Measurements from ENCODE around the gene TTC33.
"Not testable (repeated sequence)": the region's sequence is repeated elsewhere in the genome, so short reads cannot be mapped to it uniquely, and the experiment has no call there.

Gene TTC33

DNA sequence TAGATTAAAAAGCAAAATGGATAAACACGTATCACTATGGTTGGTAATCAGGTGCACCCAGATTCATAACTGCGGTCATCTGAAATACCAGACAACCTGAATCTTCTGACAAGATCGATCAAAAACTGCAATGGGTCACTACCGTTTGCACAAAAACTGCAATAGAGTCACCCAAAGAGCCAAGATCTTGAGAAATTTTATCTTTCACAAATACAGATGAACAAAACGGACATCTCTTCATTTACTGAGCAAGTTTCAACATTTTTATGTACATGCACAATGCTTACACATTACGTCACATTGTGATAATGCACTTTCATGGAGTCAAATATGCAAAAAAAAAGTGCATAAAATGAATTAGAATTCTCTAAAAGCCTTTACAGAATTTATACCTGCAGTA is 23.8 kb upstream of the TTC33 start:
- no peak for DNase-seq

DNA sequence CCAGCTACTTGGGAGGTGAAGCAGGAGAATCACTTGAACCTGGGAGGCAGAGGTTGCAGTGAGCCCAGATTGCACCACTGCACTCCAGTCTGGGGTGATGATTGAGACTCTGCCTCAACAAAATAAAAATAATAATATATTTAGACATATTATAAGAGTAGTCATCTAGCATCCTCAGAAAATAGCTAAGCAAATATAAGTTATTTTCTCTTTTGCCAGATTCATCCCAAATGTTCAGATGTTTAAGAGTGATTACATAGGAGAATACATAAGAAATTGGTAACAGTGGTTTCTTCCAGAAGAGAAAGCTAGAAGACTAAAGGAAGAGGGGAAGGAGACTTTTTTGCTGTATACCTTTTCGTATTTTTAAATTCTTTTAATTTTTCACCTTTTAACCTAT is 22.4 kb upstream of the TTC33 start:
- DNase-seq: no peak

DNA sequence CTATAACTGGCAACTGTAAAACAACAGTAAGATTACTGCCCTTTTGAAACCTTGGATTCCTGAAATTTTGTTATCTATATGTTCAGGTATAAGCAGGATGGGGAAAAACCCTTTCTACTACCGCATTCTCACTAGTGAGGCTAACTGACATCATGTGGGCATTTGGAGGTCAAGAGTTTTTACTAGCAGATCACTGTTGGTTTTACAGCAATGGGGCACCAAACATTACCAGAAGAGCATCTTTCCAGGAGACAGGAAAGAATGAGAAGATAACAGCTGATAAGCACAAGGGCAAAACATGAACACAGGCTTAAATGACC is 20.9 kb upstream of the TTC33 start:
- no peak for DNase-seq

DNA sequence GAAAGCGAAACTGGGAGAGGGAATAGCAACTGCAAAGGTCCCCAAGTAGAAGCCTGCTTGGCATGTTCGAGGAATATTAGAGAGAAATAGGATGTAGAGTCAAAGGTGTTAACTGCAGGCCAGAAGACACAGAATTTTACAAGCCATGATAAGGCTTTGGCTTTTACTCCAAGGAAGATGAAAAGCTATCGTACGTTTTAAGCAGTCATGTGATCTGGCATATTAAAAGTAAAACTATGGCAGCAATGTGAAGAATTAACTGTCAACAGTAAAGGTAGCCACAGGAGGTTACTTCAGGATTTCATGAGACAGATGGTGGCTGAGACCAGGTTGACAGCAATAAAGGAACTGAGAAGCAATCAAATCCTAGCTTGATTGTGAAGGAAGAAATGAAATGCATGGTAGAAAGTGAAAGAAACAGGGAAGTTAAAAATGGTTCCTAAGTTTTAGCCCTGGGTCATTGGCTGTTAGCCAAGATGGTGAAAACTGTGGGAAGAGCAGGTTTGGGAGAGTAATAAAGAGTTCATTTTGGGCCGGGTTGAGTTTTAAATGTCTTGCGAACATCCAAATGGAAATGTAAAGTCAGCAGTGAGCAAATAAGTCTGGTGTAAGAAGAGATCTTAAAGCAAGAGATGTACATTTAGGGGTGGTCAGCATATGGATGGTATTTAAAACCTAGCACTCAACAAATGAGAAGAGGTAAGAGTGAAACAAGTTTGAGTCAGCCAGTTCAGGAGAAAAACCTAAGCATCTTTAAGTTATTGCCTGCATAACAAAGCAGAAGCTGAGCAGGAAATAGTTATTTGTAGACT is 20.3 kb upstream of the TTC33 start:
- DNase-seq: no peak

DNA sequence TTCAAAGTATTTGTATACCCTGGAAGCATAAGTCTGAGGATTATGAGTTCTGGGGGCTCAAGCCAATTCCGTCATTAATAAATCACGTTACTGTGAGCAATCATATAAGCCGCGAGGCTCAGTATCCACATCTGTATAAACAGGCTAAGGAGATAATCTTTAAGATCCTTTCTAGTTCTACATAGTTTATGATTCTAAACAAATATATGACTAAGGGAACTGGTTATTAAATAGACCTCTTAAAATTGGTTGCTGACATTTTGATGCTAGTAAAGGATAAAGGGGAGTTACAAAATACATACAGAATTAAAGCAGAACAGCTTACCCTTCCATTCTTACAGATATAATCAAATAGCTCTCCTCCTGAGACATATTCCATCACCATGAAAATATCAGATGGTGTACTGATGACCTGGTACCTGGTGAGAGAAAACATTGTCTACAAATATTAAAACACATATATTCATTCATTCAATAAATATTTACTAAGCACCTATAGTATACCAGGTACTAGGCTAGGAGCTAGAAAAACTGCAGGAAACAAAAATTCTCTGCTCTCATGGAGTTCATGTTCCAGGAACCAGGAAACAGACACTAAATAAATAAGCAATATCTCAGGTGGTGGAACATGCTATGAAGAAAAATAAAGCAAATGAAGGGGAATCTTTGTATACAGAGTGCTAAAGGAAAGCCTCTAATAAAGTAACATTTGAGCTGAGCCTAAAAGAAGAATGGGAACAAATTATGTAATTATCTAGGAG is 19.5 kb upstream of the TTC33 start:
- no peak for DNase-seq

DNA sequence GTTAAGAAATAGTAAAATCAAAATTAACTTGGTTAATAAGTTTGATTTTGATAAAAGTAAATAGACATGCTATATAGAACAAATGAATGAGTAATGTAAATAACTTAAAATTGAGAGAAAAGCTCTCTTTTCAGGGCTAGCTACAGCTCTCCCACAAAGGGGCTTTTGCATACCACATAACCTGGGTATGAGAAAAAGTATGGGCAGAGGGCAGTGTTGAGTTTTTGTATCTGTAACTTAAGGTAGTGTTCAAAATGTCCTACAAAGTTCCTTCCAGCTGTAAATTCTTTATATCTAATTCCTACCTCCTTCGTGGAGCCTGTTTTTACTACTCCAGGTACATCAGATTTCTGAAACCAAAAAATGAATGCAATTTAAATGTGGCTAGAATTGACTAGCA is 18.9 kb upstream of the TTC33 start:
- DNase-seq: no peak

DNA sequence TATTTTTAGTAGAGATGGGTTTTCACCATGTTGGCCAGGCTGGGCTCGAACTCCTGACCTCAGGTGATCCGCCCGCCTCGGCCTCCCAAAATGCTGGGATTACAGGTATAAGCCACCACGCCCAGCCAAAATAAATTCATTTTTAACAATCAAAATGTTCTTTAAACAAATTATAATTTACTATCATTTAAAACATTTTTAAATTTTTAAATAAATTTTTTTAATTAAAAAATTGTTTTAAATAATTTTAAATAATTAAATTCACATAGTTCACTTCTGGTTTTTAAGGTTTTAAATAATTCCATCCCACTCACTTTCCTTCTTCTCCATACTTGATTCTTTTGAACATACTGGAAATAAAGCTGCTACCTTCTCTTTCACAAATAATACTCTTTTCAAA is 15.0 kb upstream of the TTC33 start:
- no peak for DNase-seq

DNA sequence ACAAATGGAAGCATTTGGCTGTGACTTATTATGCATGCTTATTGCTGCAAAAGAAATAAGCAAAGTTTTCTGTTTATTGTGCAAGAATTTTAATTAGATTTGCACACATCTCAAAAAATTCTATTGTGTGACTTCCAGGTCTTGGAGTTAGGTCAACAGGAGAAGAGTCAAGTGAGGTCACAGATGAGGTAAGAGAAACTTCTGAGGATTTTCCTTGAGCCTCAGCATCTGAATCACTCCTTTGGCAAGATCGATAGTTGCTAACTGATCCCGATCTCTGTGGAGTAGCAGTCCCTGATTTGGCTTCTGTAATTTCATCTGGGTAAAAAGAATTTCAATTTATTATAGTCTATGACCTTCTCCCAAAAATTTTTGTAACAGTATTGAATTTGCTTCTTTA is 6.9 kb upstream of the TTC33 start:
- no peak for DNase-seq

DNA sequence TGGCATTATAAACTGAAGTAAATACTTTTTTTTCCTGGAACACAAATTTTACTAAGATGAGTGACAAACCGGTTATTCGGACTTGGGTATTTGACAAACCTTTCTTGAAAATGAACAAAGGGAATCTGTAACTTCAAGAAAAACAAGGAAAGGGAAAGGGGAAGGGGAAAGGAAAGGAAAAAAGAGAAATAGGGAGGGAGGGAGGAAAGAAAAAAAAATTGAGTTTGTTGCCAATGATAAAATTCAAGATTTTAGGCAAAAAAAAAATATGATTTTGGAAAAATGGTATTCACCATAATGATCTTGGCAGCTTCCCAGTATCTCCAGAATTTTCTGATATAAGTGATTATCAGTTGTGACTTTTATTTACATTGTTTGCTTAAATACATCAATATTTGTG is 1.6 kb upstream of the TTC33 start:
- no peak for DNase-seq

DNA sequence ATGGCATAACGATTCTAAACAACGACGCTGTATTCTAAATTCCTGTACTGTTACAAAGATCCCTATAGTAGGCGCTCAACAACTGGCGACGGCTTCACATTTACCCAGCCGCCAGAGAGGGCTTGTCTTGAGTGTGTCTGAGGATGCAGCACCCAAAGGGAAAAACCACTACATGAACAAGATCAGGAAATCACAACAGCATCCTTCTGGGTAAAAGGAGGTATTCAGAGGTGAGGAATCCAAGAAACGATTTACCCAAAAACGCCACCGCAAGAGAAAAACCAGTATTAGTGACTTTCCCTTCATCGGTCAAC is 711 bp downstream of the TTC33 start:
- DNase-seq: peak; percentile 44

DNA sequence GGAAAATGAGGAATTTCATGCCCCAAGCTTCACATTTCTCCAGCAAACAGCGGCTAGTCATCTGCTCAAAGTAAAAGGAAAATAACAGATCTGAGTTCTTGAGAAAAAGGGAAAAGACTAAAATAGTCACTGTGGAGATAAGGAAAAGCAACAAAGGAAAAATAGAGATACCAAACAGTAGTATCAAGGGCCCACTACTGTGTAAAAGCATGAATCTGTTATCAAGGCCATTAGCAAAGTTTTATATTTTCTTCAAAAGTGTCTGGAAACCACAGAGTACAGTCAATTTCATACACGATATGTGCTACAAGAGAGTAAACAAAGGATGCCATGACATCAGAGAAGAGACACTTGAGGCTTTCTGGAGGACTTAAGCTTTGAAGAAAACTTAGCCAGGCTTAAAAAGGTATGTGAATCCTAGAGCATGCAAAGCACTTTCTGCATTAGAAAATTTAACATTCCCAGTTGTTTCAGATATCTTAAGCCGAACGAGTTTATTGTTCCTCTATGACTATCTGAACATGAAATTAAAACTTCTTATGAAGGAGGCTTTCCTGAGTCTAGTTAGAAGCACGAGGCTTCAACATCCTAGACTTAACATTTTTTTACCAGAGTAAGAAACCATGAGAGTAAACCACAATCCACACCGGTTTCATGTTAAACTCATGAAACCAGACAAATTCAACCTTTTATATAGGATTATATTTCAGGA is 1.2 kb downstream of the TTC33 start:
- DNase-seq: no peak

DNA sequence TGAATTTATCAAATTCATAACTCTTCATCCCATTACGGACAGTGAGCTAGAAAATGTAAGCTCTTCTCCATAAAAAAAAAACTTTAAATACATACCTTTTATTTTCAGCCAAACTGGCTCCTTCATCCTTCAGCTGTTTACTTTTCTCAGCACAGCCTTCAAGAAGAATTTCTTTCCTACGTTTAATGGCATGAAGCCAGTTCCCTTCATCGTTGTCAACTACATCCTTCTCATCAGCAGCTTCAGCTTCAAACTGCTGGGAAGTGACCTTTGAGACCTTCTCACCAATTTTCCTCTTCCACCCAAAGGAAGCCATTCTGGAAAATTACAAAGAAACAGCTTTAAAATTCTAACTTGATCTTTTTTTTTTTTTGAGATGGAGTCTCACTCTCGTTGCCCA is 9.1 kb downstream of the TTC33 start:
- no peak for DNase-seq

DNA sequence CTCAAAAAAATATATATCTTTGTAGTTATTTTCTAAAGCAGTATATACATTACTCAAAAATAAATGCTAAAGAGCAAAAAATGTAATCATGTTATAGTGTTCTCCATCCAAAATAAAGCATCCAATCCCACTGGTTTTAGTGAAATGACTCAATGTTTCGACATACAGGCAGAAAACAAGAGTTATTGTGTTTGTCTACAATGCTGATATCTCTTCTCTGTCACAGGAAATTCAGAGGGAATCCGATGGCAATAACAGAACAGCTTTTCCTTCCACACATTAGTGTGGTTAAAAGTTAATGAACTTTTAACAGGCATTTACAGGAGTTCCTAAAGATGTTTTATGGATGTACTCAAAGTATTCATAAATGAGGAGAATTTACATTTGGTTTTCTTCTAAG is 12.0 kb downstream of the TTC33 start:
- DNase-seq: no peak

DNA sequence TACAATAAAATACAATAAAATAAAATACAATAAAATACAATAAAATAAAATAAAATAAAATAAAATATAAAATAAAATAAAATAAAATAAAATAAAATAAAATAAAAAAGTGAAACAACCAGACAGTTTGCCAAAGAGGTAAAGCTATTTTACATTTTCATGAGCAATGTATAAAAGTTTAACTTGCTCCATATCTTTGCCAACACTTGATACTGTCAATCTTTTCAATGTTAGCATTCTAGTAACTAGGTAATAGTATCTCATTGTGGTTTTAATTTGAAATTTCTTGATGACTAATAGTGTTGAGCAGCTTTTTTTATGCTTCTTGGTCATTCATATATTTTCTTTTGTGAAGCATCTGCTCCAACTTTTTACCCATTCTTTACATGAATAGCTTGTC is 17.3 kb downstream of the TTC33 start:
- no peak for DNase-seq

DNA sequence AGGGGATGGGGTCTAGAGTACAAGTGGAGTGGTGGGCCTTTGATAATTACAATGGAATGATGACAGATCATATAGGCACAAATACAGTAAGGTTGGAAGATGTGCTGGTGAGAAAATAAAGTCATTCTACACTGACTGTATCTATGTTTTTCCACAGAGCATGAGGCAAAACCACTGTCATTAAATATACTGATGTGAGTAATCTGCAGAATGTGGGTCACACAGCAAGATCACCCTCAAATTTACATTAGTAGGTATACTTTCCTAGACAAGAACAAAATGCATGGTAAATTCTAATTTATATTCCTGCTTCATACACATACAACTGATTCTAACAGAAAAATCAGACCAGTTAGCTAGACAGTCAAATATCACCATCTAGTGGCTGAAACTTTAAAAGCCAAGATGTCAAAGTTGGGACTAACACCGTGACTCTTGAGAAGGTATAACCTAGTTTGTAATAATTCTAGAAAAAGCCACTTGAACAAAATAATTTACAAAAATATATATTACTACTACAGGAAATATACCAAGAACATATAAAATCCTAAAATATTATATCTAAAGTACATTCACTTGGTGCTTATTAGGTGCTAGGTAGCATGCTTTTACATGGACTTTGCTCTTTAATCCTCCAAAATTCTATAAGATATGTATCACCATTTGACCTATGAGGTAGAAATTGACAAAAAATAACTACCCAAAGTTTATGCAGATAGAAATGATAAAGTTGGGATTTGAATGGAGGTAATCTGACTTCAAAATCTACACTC is 19.5 kb downstream of the TTC33 start:
- DNase-seq: no peak

DNA sequence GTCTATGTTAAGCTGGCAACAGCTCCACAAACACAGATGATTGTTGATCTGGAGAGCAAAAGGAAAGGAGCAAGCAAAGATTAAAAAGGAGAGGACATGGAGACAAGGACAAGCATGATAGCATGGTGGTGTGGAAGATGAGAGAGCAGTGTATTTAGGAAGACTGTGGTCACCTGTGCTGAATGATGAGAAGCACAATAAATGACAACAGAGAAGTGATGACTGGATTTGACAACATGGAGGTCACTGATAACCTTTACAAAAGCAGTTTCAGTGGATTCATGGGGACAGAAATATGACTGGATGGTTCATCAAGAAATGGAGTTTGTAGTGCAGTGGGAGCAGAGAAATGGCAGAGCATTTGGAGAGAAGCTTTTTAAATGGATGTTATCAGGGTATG is 20.2 kb downstream of the TTC33 start:
- DNase-seq: no peak

DNA sequence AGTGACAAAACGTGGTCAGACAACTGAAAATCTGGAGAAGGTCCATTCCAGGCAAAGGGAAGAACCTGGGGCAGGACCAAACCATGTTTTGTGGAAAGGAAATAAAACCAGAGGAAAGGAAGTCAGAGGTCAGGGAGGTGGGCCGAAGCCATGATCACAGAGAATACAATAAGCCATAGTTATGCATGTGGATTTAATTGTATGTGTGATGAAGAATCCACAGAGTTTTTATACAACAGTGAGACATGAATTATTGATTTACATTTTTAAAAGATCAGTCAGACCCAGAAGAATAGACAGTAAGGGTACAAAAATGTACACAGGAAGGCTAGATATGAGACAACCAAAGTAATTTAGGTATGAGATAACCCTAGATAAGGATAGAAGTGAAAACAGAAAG is 20.8 kb downstream of the TTC33 start:
- DNase-seq: no peak

DNA sequence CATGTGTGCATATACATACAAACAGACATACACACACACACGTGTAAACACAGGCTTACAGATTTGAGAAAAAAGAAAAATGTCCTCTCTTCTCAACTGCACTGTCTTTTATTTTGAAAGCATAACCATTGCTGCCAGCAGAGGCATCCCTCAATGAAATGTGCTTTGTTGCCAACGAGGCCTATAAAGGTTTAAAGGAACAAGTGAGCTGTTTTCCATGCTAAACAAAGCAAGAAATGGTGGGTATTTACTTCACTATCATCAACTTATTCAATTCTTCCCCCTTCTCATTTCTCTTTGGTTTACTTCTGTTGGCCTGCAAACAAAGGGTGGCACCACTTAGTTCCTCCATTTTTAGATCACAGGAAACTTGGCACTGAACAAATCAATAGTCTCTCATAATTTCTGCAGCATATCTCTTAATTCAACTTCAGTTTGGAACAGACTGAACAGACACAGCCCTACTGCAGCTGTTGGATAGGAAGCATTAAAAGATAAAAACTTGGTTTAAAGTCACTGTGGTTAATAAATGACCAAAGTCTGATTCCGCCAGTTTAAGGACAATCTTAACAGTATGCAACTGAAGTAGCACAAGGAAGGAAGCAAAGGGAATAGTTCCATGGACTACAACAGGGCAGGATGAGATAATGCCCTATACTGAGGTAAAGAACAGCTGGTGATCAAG is 21.7 kb downstream of the TTC33 start:
- no peak for DNase-seq

DNA sequence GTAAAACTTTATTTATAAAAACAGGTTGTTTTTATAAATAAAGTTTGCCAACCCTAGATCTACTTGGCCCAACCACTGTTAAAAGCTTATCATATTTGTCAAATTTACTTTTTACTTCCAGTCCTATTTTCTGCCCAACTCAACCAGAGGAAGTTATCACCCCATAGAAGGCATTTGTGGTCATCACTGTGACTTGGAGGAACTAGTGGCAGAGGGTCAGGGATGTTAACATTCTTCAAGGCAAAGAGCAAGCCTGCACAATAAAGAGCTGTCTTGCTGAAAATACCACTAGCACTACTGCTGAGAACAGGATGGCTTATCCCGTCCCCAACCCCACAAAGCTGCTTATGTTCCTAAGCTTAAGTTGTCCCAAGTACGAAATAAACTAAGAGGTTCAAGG is 22.3 kb downstream of the TTC33 start:
- no peak for DNase-seq

DNA sequence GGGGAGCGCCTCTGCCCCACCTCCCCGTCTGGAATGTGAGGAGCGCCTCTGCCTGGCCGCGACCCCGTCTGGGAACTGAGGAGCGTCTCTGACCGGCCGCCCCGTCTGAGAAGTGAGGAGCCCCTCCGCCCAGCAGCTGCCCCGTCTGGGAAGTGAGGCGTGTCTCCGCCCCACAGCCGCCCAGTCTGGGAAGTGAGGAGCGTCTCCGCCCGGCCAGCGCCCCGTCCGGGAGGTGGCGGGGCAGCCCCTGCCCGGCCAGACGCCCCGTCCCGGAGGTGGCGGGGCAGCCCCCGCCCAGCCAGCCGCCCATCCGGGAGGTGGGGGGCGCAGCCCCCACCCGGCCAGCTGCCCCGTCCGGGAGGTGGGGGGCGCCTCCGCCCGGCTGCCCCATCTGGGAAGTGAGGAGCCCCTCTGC is 33.3 kb downstream of the TTC33 start:
- DNase-seq: not testable (repeated sequence)

DNA sequence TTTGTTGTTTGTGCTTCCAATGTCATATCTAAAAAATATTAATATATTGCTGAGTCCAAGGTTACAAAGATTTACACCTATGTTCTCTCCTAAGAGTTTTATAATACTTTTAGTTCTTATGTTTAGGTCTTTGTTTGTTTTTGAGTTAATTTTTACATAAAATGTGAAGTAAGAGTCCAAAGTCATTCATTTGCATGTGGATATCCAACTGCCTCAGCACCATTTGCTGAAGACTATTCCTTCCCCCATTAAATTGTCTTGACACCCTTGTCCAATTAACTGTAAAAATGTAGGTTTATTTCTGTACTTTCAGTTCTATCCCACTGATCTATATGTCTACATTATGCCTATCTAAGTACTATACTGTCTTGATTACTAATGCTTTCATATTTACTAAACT is 35.7 kb downstream of the TTC33 start:
- no peak for DNase-seq

DNA sequence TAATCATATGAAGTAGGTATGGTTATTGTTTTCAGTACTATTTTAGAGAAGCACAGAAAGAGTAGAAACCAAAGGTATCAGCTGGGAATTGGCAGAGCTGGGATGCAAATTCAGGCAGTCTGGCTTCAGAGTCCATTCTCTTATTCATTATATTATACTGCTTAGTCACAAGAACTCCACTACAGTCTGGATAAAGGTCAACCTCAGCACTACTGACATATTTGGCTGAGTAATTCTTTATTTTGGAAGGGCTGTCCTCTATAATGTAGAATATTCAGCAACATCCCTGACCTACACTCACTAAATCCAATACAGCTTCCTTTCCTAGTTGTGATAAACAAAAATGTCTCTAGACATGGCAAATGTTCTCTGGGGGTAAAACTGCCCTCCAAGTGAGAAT is 38.5 kb downstream of the TTC33 start:
- DNase-seq: no peak

DNA sequence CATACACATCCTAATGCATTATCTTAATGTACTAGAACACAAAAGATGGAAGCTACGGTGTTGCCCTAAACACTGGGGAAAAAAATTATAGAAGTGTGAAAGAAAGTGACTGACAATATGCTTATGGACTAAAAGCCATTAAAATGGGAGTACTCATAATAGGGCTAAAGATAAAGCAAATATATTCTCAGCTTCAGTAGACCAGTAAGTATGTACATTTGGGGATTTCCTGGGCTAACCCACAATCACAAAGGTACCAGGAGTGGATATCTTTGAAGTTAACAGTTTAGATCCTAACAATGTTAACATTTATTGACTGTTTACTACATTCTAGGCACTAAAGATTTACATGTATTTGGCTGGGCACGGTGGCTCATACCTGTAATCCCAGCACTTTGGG is 39.2 kb downstream of the TTC33 start:
- DNase-seq: no peak

All from T-helper 9 cell (primary cell).